ENCODE data around the gene WDFY4.

Gene WDFY4

DNA sequence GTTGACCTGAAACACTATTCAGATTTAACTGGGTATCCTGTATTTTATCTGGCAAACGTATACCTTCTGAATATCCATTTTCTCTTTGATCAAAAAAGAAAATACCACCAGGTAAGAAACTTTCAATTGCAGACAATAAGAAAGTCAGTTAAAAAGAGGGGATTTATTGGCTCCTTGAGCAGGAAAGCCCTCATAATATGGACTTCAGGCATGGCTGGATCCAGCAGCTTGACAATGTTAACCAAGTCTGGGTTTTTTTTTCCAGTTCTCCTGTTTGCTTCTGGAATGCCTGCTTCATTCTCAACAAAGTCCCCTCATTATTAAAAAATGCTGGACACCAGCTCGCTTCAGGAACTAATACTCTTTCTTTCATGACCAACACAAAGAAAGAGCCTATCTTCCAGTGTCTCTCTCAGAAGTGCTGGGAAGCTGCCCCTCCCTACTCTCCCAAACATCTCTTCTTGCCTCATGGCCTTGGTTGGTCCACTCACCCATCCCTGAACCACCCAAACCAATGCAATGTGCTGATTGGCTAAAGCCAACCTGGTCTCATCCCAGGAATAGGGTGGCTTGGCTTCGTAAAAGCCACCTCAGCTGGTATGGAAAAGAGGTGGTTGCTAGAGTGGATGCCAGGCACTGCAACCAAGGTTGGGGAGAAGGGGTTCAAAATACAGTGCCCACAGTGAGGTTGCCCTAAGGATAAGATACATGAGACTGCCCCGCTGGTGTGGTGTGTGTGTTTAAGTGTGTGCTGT, 30.6 kb upstream of the WDFY4 start:
- TF ChIP-seq ZBTB7A (IDR thresholded peaks at IDR 0.05; ENCODE audit: low read depth): no peak
- TF ChIP-seq, protein P1, sequence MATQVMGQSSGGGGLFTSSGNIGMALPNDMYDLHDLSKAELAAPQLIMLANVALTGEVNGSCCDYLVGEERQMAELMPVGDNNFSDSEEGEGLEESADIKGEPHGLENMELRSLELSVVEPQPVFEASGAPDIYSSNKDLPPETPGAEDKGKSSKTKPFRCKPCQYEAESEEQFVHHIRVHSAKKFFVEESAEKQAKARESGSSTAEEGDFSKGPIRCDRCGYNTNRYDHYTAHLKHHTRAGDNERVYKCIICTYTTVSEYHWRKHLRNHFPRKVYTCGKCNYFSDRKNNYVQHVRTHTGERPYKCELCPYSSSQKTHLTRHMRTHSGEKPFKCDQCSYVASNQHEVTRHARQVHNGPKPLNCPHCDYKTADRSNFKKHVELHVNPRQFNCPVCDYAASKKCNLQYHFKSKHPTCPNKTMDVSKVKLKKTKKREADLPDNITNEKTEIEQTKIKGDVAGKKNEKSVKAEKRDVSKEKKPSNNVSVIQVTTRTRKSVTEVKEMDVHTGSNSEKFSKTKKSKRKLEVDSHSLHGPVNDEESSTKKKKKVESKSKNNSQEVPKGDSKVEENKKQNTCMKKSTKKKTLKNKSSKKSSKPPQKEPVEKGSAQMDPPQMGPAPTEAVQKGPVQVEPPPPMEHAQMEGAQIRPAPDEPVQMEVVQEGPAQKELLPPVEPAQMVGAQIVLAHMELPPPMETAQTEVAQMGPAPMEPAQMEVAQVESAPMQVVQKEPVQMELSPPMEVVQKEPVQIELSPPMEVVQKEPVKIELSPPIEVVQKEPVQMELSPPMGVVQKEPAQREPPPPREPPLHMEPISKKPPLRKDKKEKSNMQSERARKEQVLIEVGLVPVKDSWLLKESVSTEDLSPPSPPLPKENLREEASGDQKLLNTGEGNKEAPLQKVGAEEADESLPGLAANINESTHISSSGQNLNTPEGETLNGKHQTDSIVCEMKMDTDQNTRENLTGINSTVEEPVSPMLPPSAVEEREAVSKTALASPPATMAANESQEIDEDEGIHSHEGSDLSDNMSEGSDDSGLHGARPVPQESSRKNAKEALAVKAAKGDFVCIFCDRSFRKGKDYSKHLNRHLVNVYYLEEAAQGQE (IDR thresholded peaks at IDR 0.05; ENCODE audit: low read depth): no peak
- TF ChIP-seq, protein P2, sequence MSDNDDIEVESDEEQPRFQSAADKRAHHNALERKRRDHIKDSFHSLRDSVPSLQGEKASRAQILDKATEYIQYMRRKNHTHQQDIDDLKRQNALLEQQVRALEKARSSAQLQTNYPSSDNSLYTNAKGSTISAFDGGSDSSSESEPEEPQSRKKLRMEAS (IDR thresholded peaks at IDR 0.05): no peak
- TF ChIP-seq NFIC (IDR thresholded peaks at IDR 0.05): no peak
- TF ChIP-seq, protein P3, sequence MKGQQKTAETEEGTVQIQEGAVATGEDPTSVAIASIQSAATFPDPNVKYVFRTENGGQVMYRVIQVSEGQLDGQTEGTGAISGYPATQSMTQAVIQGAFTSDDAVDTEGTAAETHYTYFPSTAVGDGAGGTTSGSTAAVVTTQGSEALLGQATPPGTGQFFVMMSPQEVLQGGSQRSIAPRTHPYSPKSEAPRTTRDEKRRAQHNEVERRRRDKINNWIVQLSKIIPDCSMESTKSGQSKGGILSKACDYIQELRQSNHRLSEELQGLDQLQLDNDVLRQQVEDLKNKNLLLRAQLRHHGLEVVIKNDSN (IDR thresholded peaks at IDR 0.05): no peak
- TF ChIP-seq TEAD4 (IDR thresholded peaks at IDR 0.05): no peak
- TF ChIP-seq EP300 (IDR thresholded peaks at IDR 0.05; ENCODE audit: borderline replicate concordance): no peak
- TF ChIP-seq TCF12 (IDR thresholded peaks at IDR 0.05; ENCODE audit: low read depth): no peak
- TF ChIP-seq EGR1 (IDR thresholded peaks at IDR 0.05): no peak
- no peak for TF ChIP-seq TAF1 (IDR thresholded peaks at IDR 0.05; ENCODE audit: low read depth)
- TF ChIP-seq CREB1 (IDR thresholded peaks at IDR 0.05; ENCODE audit: low read depth): no peak
- TF ChIP-seq RAD21 (IDR thresholded peaks at IDR 0.05; ENCODE audit: low read depth): no peak
- no peak for TF ChIP-seq FOXM1 (IDR thresholded peaks at IDR 0.05; ENCODE audit: borderline replicate concordance, low read depth)
- TF ChIP-seq CEBPB (IDR thresholded peaks at IDR 0.05): no peak
- no peak for TF ChIP-seq YY1 (IDR thresholded peaks at IDR 0.05; ENCODE audit: low read depth)

DNA sequence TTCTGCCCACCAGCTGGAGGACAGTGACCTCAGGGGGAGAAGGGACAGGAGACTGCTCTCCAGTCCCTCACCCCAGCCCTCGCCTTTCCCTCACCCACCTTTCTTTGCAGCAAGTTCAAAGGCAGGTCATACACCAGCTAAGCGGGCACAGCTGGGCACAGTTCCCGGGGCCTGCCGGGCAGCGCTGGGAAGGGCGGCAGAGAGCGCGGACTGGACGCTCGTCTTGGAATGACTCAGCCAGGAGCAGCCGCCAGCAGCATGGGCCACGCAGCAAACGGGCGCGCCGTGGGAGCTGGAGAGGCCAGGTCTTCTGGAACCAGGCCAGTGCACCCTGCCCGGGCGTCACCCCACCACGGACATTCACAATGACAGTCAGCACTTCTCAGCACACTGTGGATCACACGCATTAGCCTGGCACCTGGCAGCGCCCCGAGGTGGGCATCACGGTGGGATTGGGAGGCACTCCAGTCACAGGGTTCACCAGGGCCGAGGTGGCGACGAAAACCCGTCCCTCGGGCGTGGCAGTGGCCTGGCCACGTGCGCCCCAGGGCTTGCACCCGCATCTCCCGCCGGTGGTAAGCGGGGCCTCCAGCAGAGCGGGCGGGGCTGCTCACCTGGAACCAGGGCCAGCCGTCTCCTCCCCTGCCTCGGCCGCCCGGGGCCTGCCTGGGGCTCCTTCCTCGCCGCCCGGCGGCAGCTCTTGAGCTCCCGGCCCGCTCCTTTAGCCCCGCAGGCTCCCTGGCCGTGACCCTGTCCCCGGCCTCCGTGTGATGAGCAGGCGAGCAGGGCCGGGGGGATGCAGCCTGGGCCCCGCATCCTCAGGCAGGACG, 29.0 kb upstream of the WDFY4 start:
- TF ChIP-seq EP300 (IDR thresholded peaks at IDR 0.05; ENCODE audit: borderline replicate concordance) (no peak; the same call in 1 of the 2 replicates), ZBTB7A (IDR thresholded peaks at IDR 0.05; ENCODE audit: low read depth) (peak; percentile 49; the same call in 1 of the 2 replicates), TCF12 (IDR thresholded peaks at IDR 0.05; ENCODE audit: low read depth) (no peak; the same call in 1 of the 2 replicates), CREB1 (IDR thresholded peaks at IDR 0.05; ENCODE audit: low read depth) (no peak), YY1 (IDR thresholded peaks at IDR 0.05; ENCODE audit: low read depth) (no peak), TAF1 (IDR thresholded peaks at IDR 0.05; ENCODE audit: low read depth) (no peak), EGR1 (IDR thresholded peaks at IDR 0.05) (no peak), CEBPB (IDR thresholded peaks at IDR 0.05) (no peak), RAD21 (IDR thresholded peaks at IDR 0.05; ENCODE audit: low read depth) (no peak), FOXM1 (IDR thresholded peaks at IDR 0.05; ENCODE audit: borderline replicate concordance, low read depth) (0 out of 2 replicates have a peak, but pooled peaks have one; percentile 22), NFIC (IDR thresholded peaks at IDR 0.05) (peak; percentile 68), TEAD4 (IDR thresholded peaks at IDR 0.05) (no peak)
- TF ChIP-seq, protein P3 (IDR thresholded peaks at IDR 0.05): peak; percentile 63
- TF ChIP-seq, protein P1 (IDR thresholded peaks at IDR 0.05; ENCODE audit: low read depth): no peak
- TF ChIP-seq, protein P2 (IDR thresholded peaks at IDR 0.05): peak; percentile 80

DNA sequence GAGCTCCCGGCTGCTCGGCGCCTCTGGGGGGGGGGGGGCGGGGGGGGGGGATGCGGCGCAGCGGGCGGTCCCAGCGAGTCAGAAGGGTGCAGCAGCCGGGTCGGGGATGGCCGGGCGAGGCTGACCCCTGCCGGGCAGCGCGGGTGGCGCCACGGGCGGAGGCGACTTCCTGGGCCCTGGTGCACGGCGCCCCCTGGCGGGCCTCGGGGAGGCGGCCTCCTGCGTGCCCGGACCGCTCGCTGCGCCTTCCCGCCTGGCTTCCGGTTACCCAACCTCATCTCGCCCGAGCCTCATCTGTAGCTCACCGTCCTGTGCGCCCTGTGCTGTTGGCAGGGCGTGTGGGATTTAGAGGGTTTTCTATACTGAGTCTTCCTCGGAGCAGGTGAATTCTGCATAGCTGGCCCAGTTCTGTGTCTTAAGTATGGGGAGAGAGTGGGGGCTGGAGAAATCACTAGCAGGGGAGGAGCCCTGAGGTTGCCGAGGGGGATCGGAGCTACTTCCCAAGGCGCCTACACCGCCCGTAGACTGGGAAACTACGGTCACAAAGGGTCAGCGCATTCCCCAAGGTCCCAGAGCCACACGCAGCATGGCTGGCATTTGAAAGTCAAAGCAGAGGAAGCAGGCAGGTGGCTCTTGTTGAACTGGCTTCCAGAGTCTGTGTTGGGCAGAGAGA, 28.3 kb upstream of the WDFY4 start:
- no peak for TF ChIP-seq TAF1 (IDR thresholded peaks at IDR 0.05; ENCODE audit: low read depth)
- TF ChIP-seq RAD21 (IDR thresholded peaks at IDR 0.05; ENCODE audit: low read depth): peak; percentile 80
- no peak for TF ChIP-seq NFIC (IDR thresholded peaks at IDR 0.05)
- 0 out of 2 replicates have a peak, but pooled peaks have one; percentile 7 for TF ChIP-seq TCF12 (IDR thresholded peaks at IDR 0.05; ENCODE audit: low read depth)
- TF ChIP-seq, protein P2 (IDR thresholded peaks at IDR 0.05): peak; percentile 31; the same call in 1 of the 2 replicates
- 0 out of 2 replicates have a peak, but pooled peaks have one; percentile 31 for TF ChIP-seq TEAD4 (IDR thresholded peaks at IDR 0.05)
- TF ChIP-seq CEBPB (IDR thresholded peaks at IDR 0.05): peak; percentile 52; the same call in 1 of the 2 replicates

DNA sequence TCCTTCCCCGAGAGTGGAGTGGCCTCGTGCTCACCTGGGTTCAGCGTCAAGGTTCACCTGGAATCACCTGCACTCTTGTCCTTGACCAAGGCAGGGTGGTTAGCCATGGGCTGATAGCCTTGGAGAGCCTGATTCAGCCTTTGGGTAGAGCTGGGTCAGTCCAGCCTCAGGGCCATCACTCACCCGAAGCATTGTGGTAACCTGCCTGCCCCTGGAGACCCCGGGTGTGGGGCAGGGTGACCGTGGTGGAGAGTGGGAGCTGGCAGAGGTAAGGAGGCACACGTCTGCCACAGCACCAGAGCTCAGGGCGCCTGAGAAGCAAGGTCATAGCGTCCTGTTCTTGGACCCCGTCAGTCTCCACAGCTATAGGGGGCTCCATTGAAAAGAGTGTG, 27.8 kb upstream of the WDFY4 start:
- TF ChIP-seq TAF1 (IDR thresholded peaks at IDR 0.05; ENCODE audit: low read depth): no peak
- no peak for TF ChIP-seq EGR1 (IDR thresholded peaks at IDR 0.05)
- no peak for TF ChIP-seq ZBTB7A (IDR thresholded peaks at IDR 0.05; ENCODE audit: low read depth)
- no peak for TF ChIP-seq CREB1 (IDR thresholded peaks at IDR 0.05; ENCODE audit: low read depth)
- TF ChIP-seq, protein P2 (IDR thresholded peaks at IDR 0.05): no peak
- TF ChIP-seq NFIC (IDR thresholded peaks at IDR 0.05): no peak
- TF ChIP-seq, protein P3 (IDR thresholded peaks at IDR 0.05): no peak
- TF ChIP-seq YY1 (IDR thresholded peaks at IDR 0.05; ENCODE audit: low read depth): no peak
- no peak for TF ChIP-seq RAD21 (IDR thresholded peaks at IDR 0.05; ENCODE audit: low read depth)

Measured in Ishikawa (cell line).